H1 (cell line): ENCODE results near the gene STAMBP.
"Not testable (repeated sequence)": the region's sequence is repeated elsewhere in the genome, so short reads cannot be mapped to it uniquely, and the experiment has no call there.

Experiments used
- MAFK ChIP-seq: IDR thresholded peaks from 2 replicates; pipeline ENCODE4 v1.6.1; 2012; ENCODE audit warnings: low read depth, mild to moderate bottlenecking, improper control_type of control experiment, low read length
- POLR2A ChIP-seq, 2 experiments: IDR thresholded peaks; 1 replicate in 1 of 2; 2 replicates in 1 of 2; pipeline ENCODE4 v1.6.1; 2011; ENCODE audit warnings: low read depth in 2 of 2, low read length in 2 of 2, mild to moderate bottlenecking in 2 of 2; ENCODE audit errors: control extremely low read depth in 1 of 2
- RAD21 ChIP-seq, 2 experiments: IDR thresholded peaks in 1 of 2; conservative IDR thresholded peaks in 1 of 2; 2 replicates each; pipeline ENCODE4 v1.6.1; 2011; ENCODE audit warnings: low read depth in 2 of 2, low read length in 2 of 2, improper control_type of control experiment in 1 of 2, inconsistent platforms in 1 of 2, mild to moderate bottlenecking in 1 of 2, moderate library complexity in 1 of 2
- RNF2 ChIP-seq: fragments of 200-900, 300-1000 bp; sonication (generic); IDR thresholded peaks from 2 replicates; pipeline ENCODE4 v1.7.1; 2016; ENCODE audit warnings: borderline replicate concordance, low read depth, mild to moderate bottlenecking, antibody characterized with exemption, low read length; ENCODE audit not compliant: poor library complexity, severe bottlenecking; ENCODE audit errors: missing control alignments
- SP1 ChIP-seq: IDR thresholded peaks from 2 replicates; pipeline ENCODE4 v1.6.1; 2011; ENCODE audit warnings: low read depth, low read length
- TEAD4 ChIP-seq: IDR thresholded peaks from 2 replicates; pipeline ENCODE4 v1.6.1; 2012; ENCODE audit warnings: low read depth, low read length, inconsistent platforms, mixed read lengths
- ZNF274 ChIP-seq: IDR thresholded peaks from 2 replicates; pipeline ENCODE4 v1.7.0; 2012; ENCODE audit warnings: low read length, borderline replicate concordance; ENCODE audit errors: extremely low read depth
- TF ChIP-seq, protein P1 (sequence below), 3 experiments: IDR thresholded peaks; 1 replicate in 2 of 3; 2 replicates in 1 of 3; pipeline versions ENCODE4 v1.5.1 to v1.6.1; 2011; ENCODE audit warnings: low read length in 3 of 3, mild to moderate bottlenecking in 3 of 3, inconsistent platforms in 2 of 3, low read depth in 1 of 3, moderate library complexity in 1 of 3; ENCODE audit not compliant: insufficient read depth in 1 of 3; ENCODE audit errors: control extremely low read depth in 1 of 3

DNA sequence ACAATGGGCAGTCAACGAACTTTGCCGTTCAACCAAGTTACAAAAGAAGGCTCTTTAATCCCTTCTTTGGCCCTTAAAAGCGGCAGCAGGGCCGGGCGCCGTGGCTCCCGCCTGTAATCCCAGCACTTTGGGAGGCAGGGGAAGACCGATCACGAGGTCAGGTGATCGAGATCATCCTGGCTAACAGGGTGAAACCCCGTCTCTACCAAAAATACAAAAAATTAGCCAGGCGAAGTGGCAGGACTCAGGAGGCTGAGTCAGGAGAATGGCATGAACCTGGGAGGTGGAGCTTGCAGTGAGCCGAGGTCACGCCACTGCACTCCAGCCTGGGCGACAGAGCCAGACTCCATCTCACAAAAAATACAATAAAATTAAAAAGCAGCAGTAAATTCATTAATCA is 45.4 kb upstream of the STAMBP start:
- TF ChIP-seq POLR2A (IDR thresholded peaks at IDR 0.05; ENCODE audit: control extremely low read depth in 1 of 2, low read depth in 2 of 2, low read length in 2 of 2); RAD21 (IDR thresholded peaks at IDR 0.05 in 1 of 2, conservative IDR thresholded peaks at IDR 0.05 in 1 of 2; ENCODE audit: low read depth in 2 of 2, low read length in 2 of 2); MAFK; RNF2; SP1; TEAD4; ZNF274: not testable (repeated sequence)
- TF ChIP-seq, protein P1, sequence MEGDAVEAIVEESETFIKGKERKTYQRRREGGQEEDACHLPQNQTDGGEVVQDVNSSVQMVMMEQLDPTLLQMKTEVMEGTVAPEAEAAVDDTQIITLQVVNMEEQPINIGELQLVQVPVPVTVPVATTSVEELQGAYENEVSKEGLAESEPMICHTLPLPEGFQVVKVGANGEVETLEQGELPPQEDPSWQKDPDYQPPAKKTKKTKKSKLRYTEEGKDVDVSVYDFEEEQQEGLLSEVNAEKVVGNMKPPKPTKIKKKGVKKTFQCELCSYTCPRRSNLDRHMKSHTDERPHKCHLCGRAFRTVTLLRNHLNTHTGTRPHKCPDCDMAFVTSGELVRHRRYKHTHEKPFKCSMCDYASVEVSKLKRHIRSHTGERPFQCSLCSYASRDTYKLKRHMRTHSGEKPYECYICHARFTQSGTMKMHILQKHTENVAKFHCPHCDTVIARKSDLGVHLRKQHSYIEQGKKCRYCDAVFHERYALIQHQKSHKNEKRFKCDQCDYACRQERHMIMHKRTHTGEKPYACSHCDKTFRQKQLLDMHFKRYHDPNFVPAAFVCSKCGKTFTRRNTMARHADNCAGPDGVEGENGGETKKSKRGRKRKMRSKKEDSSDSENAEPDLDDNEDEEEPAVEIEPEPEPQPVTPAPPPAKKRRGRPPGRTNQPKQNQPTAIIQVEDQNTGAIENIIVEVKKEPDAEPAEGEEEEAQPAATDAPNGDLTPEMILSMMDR (IDR thresholded peaks at IDR 0.05; ENCODE audit: control extremely low read depth in 1 of 3, insufficient read depth in 1 of 3, low read depth in 1 of 3, low read length in 3 of 3): not testable (repeated sequence)
